Large intestine (tissue), 3 donors: ENCODE measurements around the gene RFTN1. TPM values are rescaled to one million over a fixed set of nuclear protein-coding genes. Genes with fewer than 3 reads are reported as not detected.
"Not testable (repeated sequence)": the region's sequence is repeated elsewhere in the genome, so short reads cannot be mapped to it uniquely, and the experiment has no call there.

Experiments
- DNase-seq, 2 donors: peaks; one replicate each; pipeline versions ENCODE4 v3.0.0 to v3.0.0-alpha.2; 2013
- H3K27ac ChIP-seq: one replicate; pipeline ENCODE4 v1.5.1; 2013; ENCODE audit warnings: low read length
- H3K27me3 ChIP-seq: 2 replicates; pipeline ENCODE4 v1.6.1; 2013; ENCODE audit warnings: low read length; ENCODE audit not compliant: control insufficient read depth, insufficient read depth
- H3K36me3 ChIP-seq: 2 replicates; pipeline ENCODE4 v1.6.1; 2013; ENCODE audit warnings: low read length; ENCODE audit not compliant: control insufficient read depth, insufficient read depth
- H3K4me1 ChIP-seq: one replicate; pipeline ENCODE4 v1.6.1; 2013; ENCODE audit warnings: low read length; ENCODE audit not compliant: control insufficient read depth, insufficient read depth
- H3K4me3 ChIP-seq: one replicate; pipeline ENCODE4 v1.5.1; 2013; ENCODE audit warnings: low read length
- H3K9me3 ChIP-seq: one replicate; pipeline ENCODE4 v1.6.1; 2013; ENCODE audit warnings: mild to moderate bottlenecking, low read depth, low read length, moderate library complexity; ENCODE audit not compliant: control insufficient read depth
- WGBS: methylation state at CpG from one replicate; pipeline ENCODE4 v1.1.5; 2013; ENCODE audit warnings: low lambda C conversion rate; ENCODE audit not compliant: insufficient coverage; 5-methylcytosine and 5-hydroxymethylcytosine counted together
- polyA plus RNA-seq: library from polyadenylated mRNA; unstranded; fragments of 120-200 nt; gene quantifications from one replicate; pipeline ENCODE4 v1.2.1, GENCODE V29; 2013

The RFTN1 gene
- polyA plus RNA-seq, 1 donor, result 15.0 TPM

DNA sequence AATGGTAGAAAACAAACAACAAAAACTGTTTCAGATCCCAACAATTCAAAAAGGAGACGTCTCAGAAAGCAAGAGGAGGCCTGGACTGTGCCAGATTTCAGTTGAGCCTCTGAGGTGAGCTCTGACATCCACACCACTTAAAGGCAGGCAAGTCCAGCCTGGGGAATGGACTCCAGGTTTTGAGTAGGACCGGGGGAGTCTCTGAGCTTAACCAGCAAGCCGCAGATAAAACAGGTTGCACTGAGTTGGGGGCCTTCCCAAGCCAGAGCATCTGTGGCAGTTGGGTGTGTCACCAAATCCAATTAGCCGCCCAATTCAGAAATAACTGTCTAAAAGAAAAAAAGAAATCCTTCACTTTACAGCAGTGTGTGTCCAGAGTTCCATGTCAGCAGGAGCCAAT, 193.8 kb downstream of the RFTN1 start:
- no peaks in the 10 kb centered on the region for H3K27me3 ChIP-seq
- DNase-seq, result no peak
- no peaks in the 10 kb centered on the region for H3K9me3 ChIP-seq
- no CpG with 5 or more reads among the region's 4 CpGs for WGBS
- H3K27ac ChIP-seq, result no peak overlapping the region
- peaks cover 4% of the 10 kb centered on the region for H3K4me1 ChIP-seq
- peaks cover 68% of the 10 kb centered on the region for H3K36me3 ChIP-seq
- no peak overlapping the region for H3K4me3 ChIP-seq

GRCh38 chr3:16319307-16319706, 194.2 kb downstream of the RFTN1 start:
- Histone ChIP-seq H3K27ac (no peak overlapping the region), H3K4me1 (peaks cover 4% of the 10 kb centered on the region), H3K36me3 (peaks cover 70% of the 10 kb centered on the region), H3K4me3 (no peak overlapping the region), H3K9me3 (no peaks in the 10 kb centered on the region), H3K27me3 (no peaks in the 10 kb centered on the region)
- DNase-seq, result no peak
- WGBS, result no CpG with 5 or more reads among the region's 4 CpGs

DNA sequence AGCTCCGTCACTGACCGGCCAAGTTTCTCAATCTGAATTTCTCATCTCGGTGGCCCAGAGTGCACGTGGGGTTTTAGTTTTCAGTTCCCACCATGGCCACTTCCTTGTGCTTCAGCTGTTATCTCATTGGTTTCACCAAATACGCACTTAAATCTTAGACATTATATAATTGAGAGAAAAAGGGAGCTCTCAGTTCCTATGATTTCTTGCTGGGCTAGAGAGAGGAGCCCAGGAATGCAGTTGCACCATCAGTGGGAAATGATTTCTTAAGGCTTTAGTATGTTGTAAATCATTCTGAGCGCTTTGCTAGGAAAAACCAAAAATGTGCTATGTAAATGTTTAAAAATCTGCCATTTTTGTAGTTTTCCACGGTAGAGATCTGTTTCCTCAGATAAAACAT, 195.3 kb downstream of the RFTN1 start:
- Histone ChIP-seq H3K27ac (peak overlapping the region; percentile 4), H3K36me3 (peaks cover 65% of the 10 kb centered on the region), H3K4me1 (peaks cover 4% of the 10 kb centered on the region), H3K9me3 (no peaks in the 10 kb centered on the region), H3K4me3 (no peak overlapping the region), H3K27me3 (no peaks in the 10 kb centered on the region)
- WGBS, result 30% methylated on average over 1 of the region's 7 CpGs
- no peak for DNase-seq

DNA sequence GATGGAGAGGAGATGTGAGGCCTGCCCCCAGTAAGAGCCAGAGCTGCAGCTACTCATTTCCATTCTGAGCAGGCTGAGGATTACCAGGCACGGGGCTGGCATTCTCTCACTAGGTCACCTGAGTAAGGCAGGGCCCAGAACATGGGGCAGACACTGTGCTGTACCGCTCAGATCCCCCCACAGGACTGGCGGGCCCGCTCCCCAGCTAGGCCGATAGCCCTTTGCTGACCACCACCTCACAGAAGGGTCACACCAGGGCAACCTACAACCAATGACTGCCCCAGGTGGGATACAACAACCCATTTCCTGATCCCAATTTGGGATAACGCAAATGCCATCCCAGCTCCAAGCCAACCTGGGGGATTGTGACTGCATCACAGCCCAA, 195.9 kb downstream of the RFTN1 start:
- Histone ChIP-seq H3K9me3 (no peaks in the 10 kb centered on the region), H3K27me3 (no peaks in the 10 kb centered on the region), H3K4me1 (peaks cover 4% of the 10 kb centered on the region), H3K4me3 (no peak overlapping the region), H3K27ac (peak overlapping the region; percentile 25), H3K36me3 (peaks cover 62% of the 10 kb centered on the region)
- no peak for DNase-seq
- no CpG with 5 or more reads among the region's 6 CpGs for WGBS

DNA sequence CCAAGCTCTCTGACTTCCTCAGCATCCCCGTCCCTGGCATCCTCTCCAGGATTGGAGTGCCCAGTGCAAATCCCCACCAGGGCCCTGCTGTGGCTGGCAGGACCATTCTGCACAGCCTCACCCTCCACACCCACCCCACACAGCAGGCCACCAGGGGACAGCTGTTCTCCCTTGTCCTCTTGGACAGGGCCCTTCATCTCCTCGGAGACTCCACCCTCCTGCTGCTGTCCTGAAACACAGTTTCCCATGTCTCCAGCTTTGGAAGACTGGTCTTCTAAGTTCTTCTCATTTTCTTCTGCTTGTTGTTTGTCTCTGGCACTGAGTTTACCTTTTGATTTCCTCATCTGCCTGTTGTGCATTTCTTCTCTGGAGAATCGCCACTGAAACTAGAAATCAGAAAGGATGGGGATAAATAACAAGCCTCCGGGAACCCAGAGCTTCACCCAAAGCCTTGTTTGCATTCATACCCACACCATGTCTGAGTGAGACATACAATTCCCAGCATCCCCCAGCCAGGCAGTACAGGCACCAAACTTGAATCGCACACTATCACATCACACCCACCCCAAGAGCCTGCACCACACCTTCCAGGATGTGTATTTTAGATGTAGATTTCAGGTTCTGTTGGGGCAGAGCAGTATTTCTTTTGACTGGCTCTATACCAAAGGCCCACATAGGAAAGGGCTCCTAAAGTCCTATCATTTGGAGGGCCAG, 196.5 kb downstream of the RFTN1 start:
- WGBS, result 90% methylated on average over 2 of the region's 5 CpGs
- no peaks in the 10 kb centered on the region for H3K27me3 ChIP-seq
- no peak overlapping the region for H3K4me3 ChIP-seq
- no peak overlapping the region for H3K27ac ChIP-seq
- no peaks in the 10 kb centered on the region for H3K9me3 ChIP-seq
- peaks cover 61% of the 10 kb centered on the region for H3K36me3 ChIP-seq
- no peak for DNase-seq
- H3K4me1 ChIP-seq, result peaks cover 8% of the 10 kb centered on the region

DNA sequence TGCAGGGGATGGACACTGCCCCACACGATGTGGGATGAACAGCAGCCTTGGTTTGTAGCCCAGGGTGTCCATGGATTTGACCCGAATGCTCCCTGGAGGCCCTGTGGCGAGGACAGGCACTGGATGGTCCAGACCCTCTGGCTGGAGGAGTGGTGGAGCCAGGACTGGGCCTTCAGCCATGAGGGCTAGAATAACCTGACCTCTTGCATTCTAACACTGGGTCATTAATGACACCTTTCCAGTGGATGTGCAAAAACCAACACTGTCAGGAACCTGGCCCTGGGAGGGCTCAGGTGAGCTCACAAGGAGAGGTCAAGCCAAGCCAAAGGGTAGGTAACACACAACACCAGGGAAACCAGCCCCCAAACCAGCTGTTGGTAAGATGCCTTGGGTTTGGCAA, 197.1 kb downstream of the RFTN1 start:
- H3K27me3 ChIP-seq, result no peaks in the 10 kb centered on the region
- H3K27ac ChIP-seq, result no peak overlapping the region
- no peak overlapping the region for H3K4me3 ChIP-seq
- no CpG with 5 or more reads among the region's 3 CpGs for WGBS
- DNase-seq, result no peak
- peaks cover 13% of the 10 kb centered on the region for H3K4me1 ChIP-seq
- H3K36me3 ChIP-seq, result peaks cover 56% of the 10 kb centered on the region
- no peaks in the 10 kb centered on the region for H3K9me3 ChIP-seq

DNA sequence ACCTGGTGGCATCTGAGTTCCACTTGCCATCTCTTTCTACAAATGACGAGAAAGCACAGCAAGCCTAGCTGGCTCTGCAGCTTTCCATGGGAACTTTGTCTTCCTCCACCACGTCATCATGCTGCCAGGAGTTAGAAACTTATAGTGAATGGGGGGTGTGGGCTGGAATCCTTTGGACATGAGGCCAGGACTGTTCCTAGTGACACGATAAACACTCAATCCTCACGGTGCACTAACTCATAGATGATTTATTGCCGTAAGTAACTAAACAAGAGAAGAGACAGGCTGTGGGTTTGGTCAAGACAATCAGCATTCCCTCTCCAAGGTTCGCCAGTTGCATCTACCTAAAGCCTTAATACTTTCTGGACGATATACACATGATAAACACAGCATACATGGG, 197.9 kb downstream of the RFTN1 start:
- Histone ChIP-seq H3K9me3 (no peaks in the 10 kb centered on the region), H3K36me3 (peaks cover 50% of the 10 kb centered on the region), H3K4me3 (no peak overlapping the region), H3K27ac (no peak overlapping the region), H3K4me1 (peaks cover 13% of the 10 kb centered on the region), H3K27me3 (no peaks in the 10 kb centered on the region)
- no peak for DNase-seq
- WGBS, result no CpG with 5 or more reads among the region's 7 CpGs

- DNase-seq, result no peak
- Histone ChIP-seq H3K27me3 (no peaks in the 10 kb centered on the region), H3K27ac (no peak overlapping the region), H3K9me3 (no peaks in the 10 kb centered on the region), H3K36me3 (peaks cover 37% of the 10 kb centered on the region), H3K4me3 (no peak overlapping the region), H3K4me1 (peaks cover 13% of the 10 kb centered on the region)
- no CpG with 5 or more reads among the region's 5 CpGs for WGBS
Measured at GRCh38 chr3:16313886-16314645, 199.4 kb downstream of the RFTN1 start.

GRCh38 chr3:16311960-16312451, 201.5 kb downstream of the RFTN1 start:
- Histone ChIP-seq H3K9me3 (no peaks in the 10 kb centered on the region), H3K4me3 (no peak overlapping the region), H3K27me3 (no peaks in the 10 kb centered on the region), H3K36me3 (peaks cover 30% of the 10 kb centered on the region), H3K4me1 (peaks cover 9% of the 10 kb centered on the region), H3K27ac (peak overlapping the region; percentile 42)
- no CpG with 5 or more reads among the region's 6 CpGs for WGBS
- peak; percentile 59 to 71 for DNase-seq

DNA sequence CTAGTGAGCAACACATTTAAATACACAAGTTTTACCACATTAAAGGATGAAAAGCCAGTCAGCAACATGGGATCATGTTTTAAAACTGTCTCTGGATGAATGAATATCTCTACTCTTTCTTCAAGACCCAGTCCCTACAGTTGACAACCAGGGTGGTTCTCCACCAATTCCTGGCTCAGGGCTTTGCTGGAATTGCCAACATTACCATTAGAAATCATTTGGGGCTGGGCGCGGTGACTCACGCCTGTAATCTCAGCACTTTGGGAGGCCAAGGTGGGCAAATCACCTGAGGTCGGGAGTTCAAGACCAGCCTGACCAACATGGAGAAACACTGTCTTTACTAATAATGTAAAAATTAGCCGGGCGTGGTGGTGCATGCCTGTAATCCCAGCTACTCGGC, 203.0 kb downstream of the RFTN1 start:
- DNase-seq, H3K9me3 ChIP-seq, H3K27ac ChIP-seq, H3K4me3 ChIP-seq, H3K4me1 ChIP-seq, H3K27me3 ChIP-seq: not testable (repeated sequence)
- H3K36me3 ChIP-seq, result peaks cover 24% of the 10 kb centered on the region
- no CpG with 5 or more reads among the region's 7 CpGs for WGBS
